Stimulated activated CD4-positive, alpha-beta T cell treated with anti-CD3 and anti-CD28 coated beads, Interleukin-4, amount 100 ng/mL, for 48 hours (primary cell): ENCODE data around the gene ZBTB43.

Source experiments
- DNase-seq, 2 donors: peaks; one replicate each; pipeline ENCODE4 v3.0.0-alpha.2; 2020; ENCODE audit warnings: low read depth in 2 of 2

The ZBTB43 gene

GRCh38 chr9:126857261-126857960 is 52.6 kb downstream of the ZBTB43 start:
- DNase-seq, result no peak

- DNase-seq, result no peak
Measured at GRCh38 chr9:126859111-126859510, 54.3 kb downstream of the ZBTB43 start.

- peak; percentile 52 to 68 for DNase-seq
Measured at GRCh38 chr9:126860077-126860756, 55.4 kb downstream of the ZBTB43 start, which contains the start of gene ZBTB34. ZBTB34 (plus strand) TSS chr9:126860639; CDS start chr9:126879400, 18,761 bp downstream.

- DNase-seq, result no peak
Measured at GRCh38 chr9:126860757-126861466, 56.1 kb downstream of the ZBTB43 start.

GRCh38 chr9:126861707-126862103 is 56.9 kb downstream of the ZBTB43 start:
- DNase-seq, result no peak

GRCh38 chr9:126862104-126862761 is 57.4 kb downstream of the ZBTB43 start:
- no peak for DNase-seq

- DNase-seq, result no peak
Measured at GRCh38 chr9:126864771-126865170, 59.9 kb downstream of the ZBTB43 start.

- no peak for DNase-seq
Measured at GRCh38 chr9:126869368-126869767, 64.5 kb downstream of the ZBTB43 start.

GRCh38 chr9:126872516-126872915 is 67.7 kb downstream of the ZBTB43 start:
- DNase-seq, result no peak

GRCh38 chr9:126874546-126875314 is 69.9 kb downstream of the ZBTB43 start:
- no peak for DNase-seq

- DNase-seq, result no peak
Measured at GRCh38 chr9:126875756-126876510, 71.1 kb downstream of the ZBTB43 start.

GRCh38 chr9:126876531-126876930 is 71.7 kb downstream of the ZBTB43 start:
- no peak for DNase-seq

GRCh38 chr9:126877418-126877817 is 72.6 kb downstream of the ZBTB43 start:
- DNase-seq, result no peak

- DNase-seq, result no peak
Measured at GRCh38 chr9:126879288-126879687, 74.4 kb downstream of the ZBTB43 start.

GRCh38 chr9:126880226-126880946 is 75.5 kb downstream of the ZBTB43 start:
- no peak for DNase-seq

- DNase-seq, result no peak
Measured at GRCh38 chr9:126880947-126881332, 76.1 kb downstream of the ZBTB43 start.

GRCh38 chr9:126882746-126883145 is 77.9 kb downstream of the ZBTB43 start:
- no peak for DNase-seq

- no peak for DNase-seq
Measured at GRCh38 chr9:126883636-126884035, 78.8 kb downstream of the ZBTB43 start.

- no peak for DNase-seq
Measured at GRCh38 chr9:126885131-126885641, 80.3 kb downstream of the ZBTB43 start.
